ENCODE measurements around the gene NFIB. TPM values are rescaled to one million over a fixed set of nuclear protein-coding genes. Genes with fewer than 3 reads are reported as not detected.

The NFIB gene
- total RNA-seq, 1 experiment from 2014 or later: 18.6 TPM

DNA sequence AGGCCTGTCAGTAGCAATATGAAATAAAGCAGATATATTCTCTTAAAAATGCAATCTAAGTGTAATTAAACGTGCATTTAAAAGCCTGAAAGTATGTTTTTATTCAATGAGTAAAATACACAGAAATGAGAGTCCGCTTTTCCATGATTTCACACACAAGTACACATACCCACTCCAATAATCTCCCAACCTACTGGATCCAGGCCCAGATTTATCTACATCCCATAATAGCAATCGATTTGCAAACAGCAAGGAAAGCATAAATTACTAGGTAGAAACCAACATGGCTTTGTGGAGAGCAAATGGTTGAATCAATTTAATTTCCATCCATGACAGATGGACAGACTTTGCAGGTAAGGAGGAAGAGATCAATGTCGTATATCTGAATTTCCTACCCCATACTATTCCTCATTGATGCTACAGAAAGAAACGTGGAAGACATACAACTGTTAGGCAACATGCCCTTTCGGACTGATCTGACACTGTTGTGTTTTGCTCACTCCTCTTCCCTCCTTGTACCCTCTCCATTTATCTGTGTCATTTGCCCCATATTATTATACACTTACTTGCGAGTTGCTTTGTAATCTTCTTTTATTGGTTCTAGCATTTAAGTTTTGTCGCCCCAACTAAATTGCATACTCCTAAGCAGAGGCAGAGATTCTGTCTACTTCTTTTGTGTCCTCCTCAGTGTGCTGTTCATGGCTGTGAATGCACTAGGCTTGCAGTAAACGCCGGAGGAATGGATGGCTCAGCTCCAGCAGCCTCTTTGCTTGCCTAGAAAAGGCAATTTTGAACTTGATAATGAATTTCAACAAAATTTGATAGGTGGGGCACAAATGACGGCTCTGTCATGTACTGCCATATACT is 133.6 kb downstream of the NFIB start:
- CTCF ChIA-PET: no interaction called here
- DNase-seq (no peak), ATAC-seq (no peak)

GRCh38 chr9:14179449-14179848 is 134.5 kb downstream of the NFIB start:
- no peaks in the 10 kb centered on the region for H3K27me3 ChIP-seq (ENCODE audit: low read length)
- BruUV-seq (replicated peaks): no TSS peak
- ChIA-PET CTCF (no interaction called here), POLR2A (ENCODE audit: unreplicated experiment) (no interaction called here)
- peaks cover 37% of the 10 kb centered on the region for H3K4me1 ChIP-seq (ENCODE audit: insufficient read depth, low read length)
- ATAC-seq (peak; percentile 91), DNase-seq (peak; percentile 84)
- H3K9ac ChIP-seq (ENCODE audit: low read length): peak overlapping the region; percentile 10
- peak overlapping the region; percentile 22; the same call in 1 of the 2 replicates for H3K4me3 ChIP-seq (ENCODE audit: low read length)
- peak overlapping the region; percentile 57 for H3K4me2 ChIP-seq (ENCODE audit: low read length)
- H4K20me1 ChIP-seq (ENCODE audit: low read length): no peaks in the 10 kb centered on the region
- intact Hi-C loops (cut with micrococcal nuclease): loop anchor here (2.0 to 5.0 kb wide), 2 partner anchors 29 to 133 kb away; partner anchors contain the start of gene NFIB
- TF ChIP-seq CTCF (conservative IDR thresholded peaks at IDR 0.05; ENCODE audit: low read depth, low read length) (no peak), EZH2 (IDR thresholded peaks at IDR 0.05; ENCODE audit: low read length, unreplicated experiment) (no peak), EZH2phosphoT487 (IDR thresholded peaks at IDR 0.05; ENCODE audit: borderline replicate concordance, low read length) (no peak)
- no peaks in the 10 kb centered on the region for H3K9me3 ChIP-seq (ENCODE audit: low read length)
- H2AFZ ChIP-seq (ENCODE audit: low read length): no peak overlapping the region
- H3K79me2 ChIP-seq (ENCODE audit: low read length): peaks cover 24% of the 10 kb centered on the region
- H3K36me3 ChIP-seq (ENCODE audit: low read depth, low read length): no peaks in the 10 kb centered on the region; the same call in 1 of the 2 replicates
- H3K9me2 ChIP-seq (replicated peaks; ENCODE audit: low read length): no peaks in the 10 kb centered on the region
- H3F3A ChIP-seq (ENCODE audit: low read length, unreplicated experiment): no peaks in the 10 kb centered on the region
- peak overlapping the region; percentile 66 for H3K27ac ChIP-seq (ENCODE audit: low read length)

More for the DNA sequence above, 133.6 kb downstream of the NFIB start:
- Histone ChIP-seq H3K4me2 (ENCODE audit: low read length) (peak overlapping the region; percentile 57), H4K20me1 (ENCODE audit: low read length) (no peaks in the 10 kb centered on the region), H3K36me3 (ENCODE audit: low read depth, low read length) (no peaks in the 10 kb centered on the region; the same call in 1 of the 2 replicates), H3F3A (ENCODE audit: low read length, unreplicated experiment) (no peaks in the 10 kb centered on the region), H3K4me3 (ENCODE audit: low read length) (peak overlapping the region; percentile 16; the same call in 1 of the 2 replicates), H3K9ac (ENCODE audit: low read length) (no peak overlapping the region; the same call in 1 of the 2 replicates), H3K79me2 (ENCODE audit: low read length) (peaks cover 28% of the 10 kb centered on the region), H3K27me3 (ENCODE audit: low read length) (no peaks in the 10 kb centered on the region), H3K9me3 (ENCODE audit: low read length) (no peaks in the 10 kb centered on the region), H3K4me1 (ENCODE audit: insufficient read depth, low read length) (peaks cover 37% of the 10 kb centered on the region), H3K27ac (ENCODE audit: low read length) (peak overlapping the region; percentile 66), H2AFZ (ENCODE audit: low read length) (no peak overlapping the region), H3K9me2 (replicated peaks; ENCODE audit: low read length) (no peaks in the 10 kb centered on the region)
- no TSS peak for BruUV-seq (replicated peaks)
- intact Hi-C loops (cut with micrococcal nuclease): no loop called here
- POLR2A ChIA-PET (ENCODE audit: unreplicated experiment): no interaction called here
- no peak for TF ChIP-seq EZH2phosphoT487 (IDR thresholded peaks at IDR 0.05; ENCODE audit: borderline replicate concordance, low read length)

GRCh38 chr9:14175778-14176177 is 138.2 kb downstream of the NFIB start:
- H3K4me3 ChIP-seq (ENCODE audit: low read length): no peak overlapping the region
- ChIA-PET POLR2A (ENCODE audit: unreplicated experiment) (no interaction called here), CTCF (no interaction called here)
- TF ChIP-seq CTCF (conservative IDR thresholded peaks at IDR 0.05; ENCODE audit: low read depth, low read length): no peak
- no peak for TF ChIP-seq EZH2phosphoT487 (IDR thresholded peaks at IDR 0.05; ENCODE audit: borderline replicate concordance, low read length)
- no peak for TF ChIP-seq EZH2 (IDR thresholded peaks at IDR 0.05; ENCODE audit: low read length, unreplicated experiment)
- H3K4me1 ChIP-seq (ENCODE audit: insufficient read depth, low read length): peaks cover 31% of the 10 kb centered on the region
- no peaks in the 10 kb centered on the region; the same call in 1 of the 2 replicates for H3K36me3 ChIP-seq (ENCODE audit: low read depth, low read length)
- ATAC-seq (no peak), DNase-seq (no peak)
- H3K9ac ChIP-seq (ENCODE audit: low read length): no peak overlapping the region
- no peaks in the 10 kb centered on the region for H3F3A ChIP-seq (ENCODE audit: low read length, unreplicated experiment)
- no peaks in the 10 kb centered on the region for H3K9me3 ChIP-seq (ENCODE audit: low read length)
- intact Hi-C loops (cut with micrococcal nuclease): loop anchor here (5.0 kb wide), 1 partner anchor 137 kb away; the partner anchor contains the start of gene NFIB
- H4K20me1 ChIP-seq (ENCODE audit: low read length): no peaks in the 10 kb centered on the region
- H3K79me2 ChIP-seq (ENCODE audit: low read length): peaks cover 4% of the 10 kb centered on the region; the same call in 1 of the 2 replicates
- no peak overlapping the region for H2AFZ ChIP-seq (ENCODE audit: low read length)
- no peaks in the 10 kb centered on the region for H3K9me2 ChIP-seq (replicated peaks; ENCODE audit: low read length)
- H3K27ac ChIP-seq (ENCODE audit: low read length): no peak overlapping the region
- H3K4me2 ChIP-seq (ENCODE audit: low read length): no peak overlapping the region
- H3K27me3 ChIP-seq (ENCODE audit: low read length): no peaks in the 10 kb centered on the region
- BruUV-seq (replicated peaks): no TSS peak

All from PC-3 (cell line).